Lung (tissue), 12 donors: ENCODE results near the gene PSMB2. TPM values are rescaled to one million over a fixed set of nuclear protein-coding genes. Genes with fewer than 3 reads are reported as not detected.

Experiments used
- ATAC-seq: fragments of 200-7000 bp; cut with Tn5 transposase; one replicate; pipeline ENCODE4 v1.9.1; 2020; ENCODE audit warnings: moderate number of reproducible peaks; ENCODE audit not compliant: insufficient read depth, low FRiP score
- DNase-seq, 3 donors: peaks; one replicate each; pipeline ENCODE4 v3.0.0-alpha.2; 2013 to 2017
- H3K27ac ChIP-seq, 2 donors: one replicate each; pipeline ENCODE4 v1.5.1; 2013; ENCODE audit warnings: mild to moderate bottlenecking in 2 of 2, moderate library complexity in 2 of 2, control low read depth in 1 of 2, inconsistent platforms in 1 of 2, low read depth in 1 of 2, low read length in 1 of 2
- H3K27me3 ChIP-seq, 3 donors: one replicate each; pipeline ENCODE4 v1.5.1; 2013; ENCODE audit warnings: low read length in 2 of 3; ENCODE audit not compliant: control insufficient read depth in 3 of 3, insufficient read depth in 3 of 3
- H3K36me3 ChIP-seq, 4 donors: one replicate each; pipeline ENCODE4 v1.5.1; 2013; ENCODE audit warnings: low read length in 4 of 4, mild to moderate bottlenecking in 1 of 4, moderate library complexity in 1 of 4; ENCODE audit not compliant: control insufficient read depth in 4 of 4, insufficient read depth in 4 of 4
- H3K4me1 ChIP-seq, 5 donors: one replicate each; pipeline ENCODE4 v1.5.1; 2013; ENCODE audit warnings: low read length in 5 of 5, mild to moderate bottlenecking in 2 of 5, moderate library complexity in 1 of 5; ENCODE audit not compliant: control insufficient read depth in 5 of 5, insufficient read depth in 5 of 5
- H3K4me3 ChIP-seq: one replicate; pipeline ENCODE4 v1.5.1; 2013; ENCODE audit warnings: mild to moderate bottlenecking, control low read depth, moderate library complexity
- H3K9ac ChIP-seq, 2 donors: one replicate each; pipeline ENCODE4 v1.5.1; 2013; ENCODE audit warnings: low read length in 2 of 2, control low read depth in 1 of 2; ENCODE audit not compliant: insufficient read depth in 1 of 2
- H3K9me3 ChIP-seq, 4 donors: one replicate each; pipeline ENCODE4 v1.5.1; 2013; ENCODE audit warnings: low read length in 3 of 4, mild to moderate bottlenecking in 1 of 4, moderate library complexity in 1 of 4; ENCODE audit not compliant: control insufficient read depth in 4 of 4, insufficient read depth in 3 of 4
- CTCF ChIP-seq: IDR thresholded peaks from 2 replicates; pipeline ENCODE4 v1.5.1; 2012; ENCODE audit warnings: mild to moderate bottlenecking; ENCODE audit errors: control extremely low read depth, extremely low read depth
- WGBS, 2 donors: extraction: QIAGEN DNeasy Blood & Tissue Kit; methylation state at CpG; one replicate each; pipeline ENCODE4 v1.1.7; 2013; 5-methylcytosine and 5-hydroxymethylcytosine counted together
- polyA plus RNA-seq, 2 donors: library from polyadenylated mRNA; stranded (reverse); fragments of 200-250 nt; gene quantifications; one replicate each; pipeline ENCODE4 v1.2.1, GENCODE V29; 2013
- total RNA-seq, 2 donors: library from RNA; depleted of rRNA in 1 of 2; stranded (reverse); fragments of >200 nt in 1 of 2; gene quantifications; one replicate each; pipeline ENCODE4 v1.2.1, GENCODE V29; 2014 to 2021
- donor health status: control.
- donor health status: control.
- donor health status: Bipolar disorder and iron deficiency.
- donor health status: healthy.
- donor health status: DM: yes; HTN: yes; CAD: no.

PSMB2 gene
- total and polyA plus RNA-seq, 4 donors: 32.0 to 59.2 (median 57.8) TPM

- H3K9ac ChIP-seq: no peak overlapping the region
- H3K36me3 ChIP-seq: peaks cover 0 to 26% (median 11%) of the 10 kb centered on the region in 4 donors
- no peaks in the 10 kb centered on the region for H3K27me3 ChIP-seq
- TF ChIP-seq CTCF: peak; percentile 80
- no peak for ATAC-seq
- H3K27ac ChIP-seq: no peak overlapping the region
- DNase-seq: peak; percentile 63 to 78 (median 78)
- no peaks in the 10 kb centered on the region for H3K9me3 ChIP-seq
- no peak overlapping the region for H3K4me3 ChIP-seq
- 80 to 84% methylated on average over 9 of the region's 9 CpGs for WGBS, 2 donors
- peaks cover 0 to 5% (median 0%) of the 10 kb centered on the region in 5 donors for H3K4me1 ChIP-seq
Measured at GRCh38 chr1:35564037-35564883, 77.1 kb downstream of the PSMB2 start.

GRCh38 chr1:35563166-35563565, 78.2 kb downstream of the PSMB2 start:
- no peak for DNase-seq
- H3K27ac ChIP-seq: no peak overlapping the region
- no peaks in the 10 kb centered on the region for H3K9me3 ChIP-seq
- no peak for TF ChIP-seq CTCF
- peaks cover 0 to 26% (median 11%) of the 10 kb centered on the region in 4 donors for H3K36me3 ChIP-seq
- H3K4me1 ChIP-seq: peaks cover 0 to 13% (median 0%) of the 10 kb centered on the region in 5 donors
- 28 to 59% methylated on average over 12 of the region's 12 CpGs for WGBS, 2 donors
- no peak overlapping the region for H3K9ac ChIP-seq
- H3K27me3 ChIP-seq: no peaks in the 10 kb centered on the region
- ATAC-seq: no peak
- no peak overlapping the region for H3K4me3 ChIP-seq

- H3K36me3 ChIP-seq: peaks cover 0 to 26% (median 11%) of the 10 kb centered on the region in 4 donors
Measured at GRCh38 chr1:35561972-35562680, 79.2 kb downstream of the PSMB2 start.

More at GRCh38 chr1:35561972-35562680, 79.2 kb downstream of the PSMB2 start:
- DNase-seq (no peak), ATAC-seq (no peak)
- Histone ChIP-seq H3K9me3 (no peaks in the 10 kb centered on the region), H3K4me1 (peaks cover 0 to 16% (median 0%) of the 10 kb centered on the region in 5 donors), H3K4me3 (no peak overlapping the region), H3K27ac (no peak overlapping the region), H3K27me3 (no peaks in the 10 kb centered on the region), H3K9ac (no peak overlapping the region)
- no peak for TF ChIP-seq CTCF
- 75 to 83% methylated on average over 15 of the region's 15 CpGs for WGBS, 2 donors
